Ascending aorta (tissue), 2 donors: ENCODE measurements around the gene ENOX1. TPM values are rescaled to one million over a fixed set of nuclear protein-coding genes. Genes with fewer than 3 reads are reported as not detected.

ENCODE experiments used
- DNase-seq, 2 donors: peaks; one replicate each; pipeline ENCODE4 v3.0.0-alpha.2; 2019; ENCODE audit warnings: low spot score in 2 of 2
- H3K27ac ChIP-seq, 2 donors: fragments of 200-600 bp; sonication (generic); one replicate each; pipeline ENCODE4 v1.5.1; 2016 to 2017; ENCODE audit warnings: mild to moderate bottlenecking in 1 of 2
- H3K27me3 ChIP-seq: fragments of 200-600 bp; sonication (generic); one replicate; pipeline ENCODE4 v1.5.1; 2017
- H3K36me3 ChIP-seq, 2 donors: fragments of 200-600 bp; sonication (generic); one replicate each; pipeline ENCODE4 v1.5.1; 2016
- H3K4me1 ChIP-seq, 2 donors: fragments of 200-600 bp; sonication (generic); one replicate each; pipeline ENCODE4 v1.5.1; 2016 to 2017; ENCODE audit warnings: mild to moderate bottlenecking in 1 of 2
- H3K4me3 ChIP-seq, 2 donors: fragments of 200-600 bp; sonication (generic); one replicate each; pipeline ENCODE4 v1.5.1; 2016 to 2017; ENCODE audit warnings: mild to moderate bottlenecking in 1 of 2
- H3K9me3 ChIP-seq, 2 donors: fragments of 200-600 bp; sonication (generic); one replicate each; pipeline ENCODE4 v1.5.1; 2016
- intact Hi-C: fragments of 100-400 bp; cut with DNase I; formaldehyde crosslinking; loops from one replicate; pipeline ENCODE4 v1.15.1; 2023
- total RNA-seq: library from RNA; depleted of rRNA; stranded (reverse); fragments of >200 nt; gene quantifications from one replicate; pipeline ENCODE4 v1.1.0, GENCODE V29; 2016
- TF ChIP-seq, protein P1 (sequence below), 3 experiments: fragments of 200-600 bp in 2 of 3; fragments of 450-650 bp in 1 of 3; sonication (generic) in 2 of 3; IDR thresholded peaks; one replicate each; pipeline ENCODE4 v1.5.1; 2016 to 2019; ENCODE audit warnings: antibody characterized with exemption in 3 of 3, mild to moderate bottlenecking in 1 of 3, moderate library complexity in 1 of 3

The ENOX1 gene
- total RNA-seq, 1 donor from 2014 or later, result 0.21 TPM

DNA sequence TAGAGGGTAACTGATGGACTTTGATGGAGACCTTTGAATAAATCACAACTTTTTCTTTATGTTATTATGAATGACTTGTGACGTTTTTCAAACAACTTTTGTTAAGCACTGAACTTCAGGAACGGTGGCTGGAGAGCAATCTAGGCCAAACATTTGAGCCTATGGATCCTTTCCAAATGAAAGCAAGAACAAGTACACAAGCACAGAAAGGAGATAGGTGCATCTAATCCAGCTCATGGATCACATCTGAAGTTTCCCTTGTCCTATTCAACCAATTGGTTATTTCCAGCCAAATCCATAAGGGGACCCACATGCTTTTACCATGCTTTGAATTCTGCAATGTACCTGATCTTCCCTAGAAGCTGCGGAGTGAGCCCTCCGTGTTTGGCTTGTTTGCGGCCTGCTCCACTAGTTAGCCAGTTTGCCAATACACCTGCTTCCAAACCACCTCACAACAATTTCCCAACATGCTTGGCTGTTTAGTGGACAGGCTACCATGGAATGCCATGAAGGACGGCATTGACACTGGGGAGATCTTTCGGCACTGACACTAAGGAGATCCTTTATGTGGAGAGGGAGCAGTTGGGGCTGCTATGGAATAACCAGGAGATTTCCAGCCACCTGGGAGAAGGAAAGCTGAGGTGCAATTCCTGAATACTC, 447.5 kb downstream of the ENOX1 start:
- no peaks in the 10 kb centered on the region for H3K4me1 ChIP-seq
- H3K27ac ChIP-seq, result no peak overlapping the region
- intact Hi-C loops, result no loop called here
- H3K36me3 ChIP-seq, result no peaks in the 10 kb centered on the region
- no peak overlapping the region for H3K4me3 ChIP-seq
- DNase-seq, result no peak
- H3K9me3 ChIP-seq, result no peaks in the 10 kb centered on the region
- TF ChIP-seq, protein P1, sequence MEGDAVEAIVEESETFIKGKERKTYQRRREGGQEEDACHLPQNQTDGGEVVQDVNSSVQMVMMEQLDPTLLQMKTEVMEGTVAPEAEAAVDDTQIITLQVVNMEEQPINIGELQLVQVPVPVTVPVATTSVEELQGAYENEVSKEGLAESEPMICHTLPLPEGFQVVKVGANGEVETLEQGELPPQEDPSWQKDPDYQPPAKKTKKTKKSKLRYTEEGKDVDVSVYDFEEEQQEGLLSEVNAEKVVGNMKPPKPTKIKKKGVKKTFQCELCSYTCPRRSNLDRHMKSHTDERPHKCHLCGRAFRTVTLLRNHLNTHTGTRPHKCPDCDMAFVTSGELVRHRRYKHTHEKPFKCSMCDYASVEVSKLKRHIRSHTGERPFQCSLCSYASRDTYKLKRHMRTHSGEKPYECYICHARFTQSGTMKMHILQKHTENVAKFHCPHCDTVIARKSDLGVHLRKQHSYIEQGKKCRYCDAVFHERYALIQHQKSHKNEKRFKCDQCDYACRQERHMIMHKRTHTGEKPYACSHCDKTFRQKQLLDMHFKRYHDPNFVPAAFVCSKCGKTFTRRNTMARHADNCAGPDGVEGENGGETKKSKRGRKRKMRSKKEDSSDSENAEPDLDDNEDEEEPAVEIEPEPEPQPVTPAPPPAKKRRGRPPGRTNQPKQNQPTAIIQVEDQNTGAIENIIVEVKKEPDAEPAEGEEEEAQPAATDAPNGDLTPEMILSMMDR (IDR thresholded peaks at IDR 0.05), result no peak
- H3K27me3 ChIP-seq, result no peaks in the 10 kb centered on the region

DNA sequence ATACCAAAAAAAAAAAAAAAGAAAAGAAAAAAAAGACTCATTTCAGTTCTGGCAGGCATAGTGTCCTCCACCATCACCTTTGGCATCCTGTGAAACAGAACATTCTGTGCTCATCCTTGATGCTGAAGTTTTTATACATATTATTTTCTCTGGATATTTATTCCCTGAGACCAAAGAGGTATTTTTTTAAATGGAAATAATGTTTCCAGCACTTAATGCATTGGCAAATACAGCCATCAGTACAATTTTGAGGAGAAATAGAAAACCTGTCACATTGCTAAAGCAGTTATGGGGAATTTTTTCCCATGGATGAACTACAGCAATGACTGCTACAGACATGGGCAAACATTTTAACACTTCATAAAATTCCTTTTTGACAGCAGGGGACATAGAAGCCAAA, 451.0 kb downstream of the ENOX1 start:
- TF ChIP-seq, protein P1 (IDR thresholded peaks at IDR 0.05), result no peak
- no peak for DNase-seq
- Histone ChIP-seq H3K9me3 (no peaks in the 10 kb centered on the region), H3K36me3 (no peaks in the 10 kb centered on the region), H3K4me3 (no peak overlapping the region), H3K4me1 (no peaks in the 10 kb centered on the region), H3K27ac (no peak overlapping the region), H3K27me3 (no peaks in the 10 kb centered on the region)
- intact Hi-C loops, result no loop called here

DNA sequence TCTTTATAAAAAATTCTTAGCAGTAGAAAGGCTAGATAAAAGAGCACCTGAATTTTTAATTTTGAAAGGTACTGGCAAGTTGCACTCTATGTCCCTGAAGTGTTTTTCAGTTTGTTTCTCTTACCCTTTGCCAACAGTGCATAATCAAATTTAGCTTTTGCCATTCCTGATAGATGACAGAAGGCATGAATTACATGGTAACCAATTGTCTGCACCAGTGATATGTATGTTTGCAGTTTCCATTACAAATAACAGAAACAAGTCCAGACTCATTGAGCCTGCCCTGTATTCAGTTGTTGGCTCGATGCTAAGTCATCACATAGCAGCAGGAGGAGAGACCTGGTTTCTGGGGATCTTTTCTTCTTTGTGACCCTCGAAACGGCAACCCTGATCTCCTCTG, 453.6 kb downstream of the ENOX1 start:
- H3K27ac ChIP-seq, result no peak overlapping the region
- TF ChIP-seq, protein P1 (IDR thresholded peaks at IDR 0.05), result no peak
- no peak overlapping the region for H3K4me3 ChIP-seq
- no peaks in the 10 kb centered on the region for H3K27me3 ChIP-seq
- intact Hi-C loops, result no loop called here
- no peaks in the 10 kb centered on the region for H3K4me1 ChIP-seq
- H3K9me3 ChIP-seq, result no peaks in the 10 kb centered on the region
- no peaks in the 10 kb centered on the region for H3K36me3 ChIP-seq
- no peak for DNase-seq

DNA sequence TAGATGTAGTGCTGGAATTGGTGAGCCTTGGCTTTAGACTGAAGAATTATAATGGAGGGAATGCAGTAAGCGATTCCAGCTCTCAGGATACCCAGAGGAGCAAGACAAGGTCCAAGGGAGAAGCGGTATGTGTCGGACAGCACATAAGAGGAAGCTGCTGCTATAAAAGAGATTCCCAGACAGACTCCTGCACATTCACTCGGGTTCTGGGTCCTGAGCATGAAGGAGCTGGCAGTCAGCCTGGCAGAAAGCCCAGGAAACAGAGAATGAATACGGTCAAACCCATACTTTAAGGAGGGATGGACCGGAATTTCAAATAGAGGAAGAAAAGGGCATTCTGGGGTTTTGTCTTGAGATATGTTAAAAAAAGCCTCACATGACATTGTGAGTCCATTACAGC, 455.1 kb downstream of the ENOX1 start:
- Histone ChIP-seq H3K27ac (no peak overlapping the region), H3K27me3 (no peaks in the 10 kb centered on the region), H3K36me3 (no peaks in the 10 kb centered on the region), H3K4me1 (no peaks in the 10 kb centered on the region), H3K9me3 (no peaks in the 10 kb centered on the region), H3K4me3 (no peak overlapping the region)
- DNase-seq, result no peak
- TF ChIP-seq, protein P1 (IDR thresholded peaks at IDR 0.05), result no peak
- intact Hi-C loops, result no loop called here

DNA sequence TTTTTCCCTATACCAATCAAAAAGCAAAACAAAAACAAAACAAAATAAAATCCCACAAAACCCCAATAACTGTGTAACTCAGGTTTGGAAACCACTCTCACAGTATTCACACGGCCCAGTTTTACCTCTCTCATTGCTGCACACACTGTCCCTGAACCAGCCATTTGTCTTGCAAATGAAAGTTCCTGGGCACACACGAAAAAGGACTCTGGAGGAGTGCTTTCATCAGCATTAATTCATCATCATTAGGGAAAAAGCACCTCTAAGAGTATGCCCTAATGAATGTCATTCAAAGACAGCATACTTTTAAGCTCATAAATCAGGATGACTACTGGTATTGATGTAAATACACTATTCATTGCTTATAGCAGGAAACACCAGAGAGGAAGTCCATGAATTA, 457.1 kb downstream of the ENOX1 start:
- no peak for DNase-seq
- TF ChIP-seq, protein P1 (IDR thresholded peaks at IDR 0.05), result no peak
- H3K9me3 ChIP-seq, result no peaks in the 10 kb centered on the region
- H3K4me3 ChIP-seq, result no peak overlapping the region
- no peak overlapping the region for H3K27ac ChIP-seq
- H3K27me3 ChIP-seq, result no peaks in the 10 kb centered on the region
- H3K4me1 ChIP-seq, result no peaks in the 10 kb centered on the region
- H3K36me3 ChIP-seq, result no peaks in the 10 kb centered on the region
- intact Hi-C loops, result no loop called here

DNA sequence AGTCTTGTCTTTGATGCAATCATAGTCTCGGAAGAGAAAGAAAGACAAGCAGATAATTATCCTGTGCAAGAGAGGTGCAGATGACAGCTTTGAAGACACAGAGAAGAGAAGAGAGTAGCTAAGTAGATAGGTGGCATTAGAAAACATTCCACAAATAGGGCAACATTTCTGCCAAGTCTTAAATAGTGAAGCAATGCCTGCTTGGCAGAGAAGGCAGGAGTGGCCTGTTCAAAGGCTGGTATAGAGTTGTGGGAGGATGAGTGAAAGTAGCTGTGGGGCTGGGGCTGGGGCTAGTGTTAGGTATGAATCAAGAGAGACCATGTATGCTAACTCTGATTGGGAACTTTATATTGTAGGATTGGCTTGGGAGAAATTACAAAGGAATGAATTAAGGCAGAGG, 457.9 kb downstream of the ENOX1 start:
- Histone ChIP-seq H3K27ac (no peak overlapping the region), H3K36me3 (no peaks in the 10 kb centered on the region), H3K4me3 (no peak overlapping the region), H3K27me3 (no peaks in the 10 kb centered on the region), H3K4me1 (no peaks in the 10 kb centered on the region), H3K9me3 (no peaks in the 10 kb centered on the region)
- intact Hi-C loops, result no loop called here
- TF ChIP-seq, protein P1 (IDR thresholded peaks at IDR 0.05), result no peak
- DNase-seq, result no peak
